Natural killer cell (primary cell): Measurements from ENCODE around the gene FGG. TPM values are rescaled to one million over a fixed set of nuclear protein-coding genes. Genes with fewer than 3 reads are reported as not detected.

Experiments
- ATAC-seq, 3 donors: fragments of 150-1000 bp in 2 of 3; fragments of 200-7000 bp in 1 of 3; cut with Tn5 transposase; 1 replicate in 1 of 3; 2 replicates in 2 of 3; pipeline ENCODE4 v1.10.0; 2021; ENCODE audit warnings: mild to moderate bottlenecking in 2 of 3, moderate library complexity in 2 of 3
- DNase-seq, 2 donors: peaks; one replicate each; pipeline versions ENCODE4 v3.0.0 to v3.0.0-alpha.2; 2013 to 2021; ENCODE audit warnings: mixed read lengths in 1 of 2
- H3K27ac ChIP-seq: one replicate; pipeline ENCODE4 v1.5.1; 2013; ENCODE audit warnings: mild to moderate bottlenecking, low read length
- H3K27me3 ChIP-seq: one replicate; pipeline ENCODE4 v1.6.1; 2013; ENCODE audit warnings: low read length; ENCODE audit not compliant: control insufficient read depth, insufficient read depth
- H3K36me3 ChIP-seq: one replicate; pipeline ENCODE4 v1.6.1; 2013; ENCODE audit warnings: low read length; ENCODE audit not compliant: control insufficient read depth, insufficient read depth
- H3K4me1 ChIP-seq: one replicate; pipeline ENCODE4 v1.6.1; 2013; ENCODE audit warnings: low read length; ENCODE audit not compliant: control insufficient read depth, insufficient read depth
- H3K4me3 ChIP-seq: one replicate; pipeline ENCODE4 v1.5.1; 2013; ENCODE audit warnings: low read length
- H3K9me3 ChIP-seq: one replicate; pipeline ENCODE4 v1.6.1; 2013; ENCODE audit warnings: low read length; ENCODE audit not compliant: control insufficient read depth, insufficient read depth
- H3K27ac Mint-ChIP-seq, 2 donors: one replicate each; pipeline ENCODE4 v1.8.0; 2022; ENCODE audit warnings: mild to moderate bottlenecking in 2 of 2, mixed read lengths in 2 of 2, moderate library complexity in 1 of 2
- H3K27me3 Mint-ChIP-seq, 2 donors: one replicate each; pipeline ENCODE4 v1.8.0; 2022; ENCODE audit warnings: low read depth in 2 of 2, mixed read lengths in 2 of 2
- H3K36me3 Mint-ChIP-seq: one replicate; pipeline ENCODE4 v1.8.0; 2022; ENCODE audit warnings: mixed read lengths
- H3K4me1 Mint-ChIP-seq, 2 donors: one replicate each; pipeline ENCODE4 v1.8.0; 2022; ENCODE audit warnings: mixed read lengths in 2 of 2
- H3K4me3 Mint-ChIP-seq: one replicate; pipeline ENCODE4 v1.8.0; 2022; ENCODE audit warnings: mild to moderate bottlenecking, moderate library complexity, mixed read lengths
- H3K9me3 Mint-ChIP-seq, 2 donors: one replicate each; pipeline ENCODE4 v1.8.0; 2022; ENCODE audit warnings: mixed read lengths in 2 of 2
- WGBS: methylation state at CpG from one replicate; pipeline ENCODE4 v1.1.7; 2013; ENCODE audit warnings: missing lambda C conversion rate; ENCODE audit not compliant: insufficient coverage; 5-methylcytosine and 5-hydroxymethylcytosine counted together
- intact Hi-C: fragments of 100-400 bp; cut with micrococcal nuclease; formaldehyde crosslinking; loops from one replicate; pipeline ENCODE4 v1.14.2; 2022
- total RNA-seq, 4 donors: library from RNA; stranded (reverse); fragments of 120-200 nt in 1 of 4; gene quantifications; one replicate each; pipeline versions ENCODE4 v1.2.3 to v1.2.4, GENCODE V29; 2013 to 2022
- TF ChIP-seq, protein P1 (sequence below): fragments of 200-600 bp; IDR thresholded peaks from one replicate; pipeline ENCODE4 v1.8.0; 2022; ENCODE audit warnings: antibody characterized with exemption

Gene FGG
- not detected for total RNA-seq
- not detected for total RNA-seq (2013)

DNA sequence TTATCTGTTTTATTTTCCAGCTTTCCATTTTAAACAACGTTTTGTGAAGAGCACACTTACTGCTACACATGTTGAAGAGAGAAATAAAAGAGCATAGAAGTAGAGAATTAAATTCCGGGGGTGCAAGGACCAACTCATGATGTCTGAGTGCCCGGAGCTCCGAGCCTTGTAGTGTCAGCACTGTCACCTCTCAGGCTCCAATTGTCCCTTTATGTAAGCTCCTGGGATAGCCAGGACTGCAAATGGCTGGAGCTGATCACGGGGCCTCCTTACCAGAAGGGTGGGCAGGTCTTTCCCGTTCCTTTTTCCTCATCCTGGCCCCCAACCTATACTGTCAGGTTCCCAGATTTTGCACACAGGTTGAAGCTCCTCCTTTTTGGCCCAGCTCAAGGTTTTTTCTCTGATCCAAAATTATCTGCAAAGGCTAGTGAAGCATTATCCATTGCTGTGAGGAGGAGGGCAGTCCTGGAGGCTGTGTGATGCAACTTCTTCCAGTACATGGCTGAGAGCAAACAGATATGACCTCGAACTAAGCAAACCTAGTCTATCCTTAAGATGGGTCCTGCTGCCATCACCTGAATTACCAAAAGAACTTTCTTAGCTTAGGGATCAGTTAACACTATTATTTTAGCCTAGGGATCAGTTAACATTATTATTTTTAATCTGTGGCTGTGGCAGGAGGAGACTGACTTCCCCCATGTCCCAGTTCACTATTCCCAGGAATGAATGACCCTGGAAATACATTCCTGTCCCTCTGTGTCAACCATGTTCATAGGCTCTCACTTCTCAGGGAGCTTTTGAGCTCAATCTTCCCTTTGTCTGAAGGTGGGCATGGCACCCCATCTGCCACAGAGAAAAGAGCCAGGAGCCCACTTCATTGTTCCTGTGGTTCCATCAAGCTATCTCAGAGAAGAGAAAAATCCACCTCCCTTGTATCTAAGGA lies at the start of gene FGG:
TSS of gene FGG (minus strand) at position 185 of the 943 bp plus-strand sequence. CDS start at position 138, 47 bp downstream.
- TF ChIP-seq, protein P1, sequence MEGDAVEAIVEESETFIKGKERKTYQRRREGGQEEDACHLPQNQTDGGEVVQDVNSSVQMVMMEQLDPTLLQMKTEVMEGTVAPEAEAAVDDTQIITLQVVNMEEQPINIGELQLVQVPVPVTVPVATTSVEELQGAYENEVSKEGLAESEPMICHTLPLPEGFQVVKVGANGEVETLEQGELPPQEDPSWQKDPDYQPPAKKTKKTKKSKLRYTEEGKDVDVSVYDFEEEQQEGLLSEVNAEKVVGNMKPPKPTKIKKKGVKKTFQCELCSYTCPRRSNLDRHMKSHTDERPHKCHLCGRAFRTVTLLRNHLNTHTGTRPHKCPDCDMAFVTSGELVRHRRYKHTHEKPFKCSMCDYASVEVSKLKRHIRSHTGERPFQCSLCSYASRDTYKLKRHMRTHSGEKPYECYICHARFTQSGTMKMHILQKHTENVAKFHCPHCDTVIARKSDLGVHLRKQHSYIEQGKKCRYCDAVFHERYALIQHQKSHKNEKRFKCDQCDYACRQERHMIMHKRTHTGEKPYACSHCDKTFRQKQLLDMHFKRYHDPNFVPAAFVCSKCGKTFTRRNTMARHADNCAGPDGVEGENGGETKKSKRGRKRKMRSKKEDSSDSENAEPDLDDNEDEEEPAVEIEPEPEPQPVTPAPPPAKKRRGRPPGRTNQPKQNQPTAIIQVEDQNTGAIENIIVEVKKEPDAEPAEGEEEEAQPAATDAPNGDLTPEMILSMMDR: no peak
- H3K4me1 Mint-ChIP-seq: peaks cover 8 to 10% of the 10 kb centered on the region in 2 donors
- ATAC-seq (no peak), DNase-seq (no peak)
- no peaks in the 10 kb centered on the region for H3K36me3 ChIP-seq
- 81% methylated on average over 6 of the region's 7 CpGs for WGBS
- no peaks in the 10 kb centered on the region for H3K27me3 ChIP-seq
- H3K27me3 Mint-ChIP-seq: peaks cover 7 to 8% of the 10 kb centered on the region in 2 donors
- intact Hi-C loops: no loop called here
- no peaks in the 10 kb centered on the region for H3K9me3 ChIP-seq
- no peaks in the 10 kb centered on the region for H3K9me3 Mint-ChIP-seq
- no peak within 1 kb of the TSS for H3K4me3 ChIP-seq
- peaks cover 3% of the 10 kb centered on the region for H3K4me1 ChIP-seq
- no peak within 1 kb of the TSS for H3K4me3 Mint-ChIP-seq
- no peak within 1 kb of the TSS for H3K27ac ChIP-seq
- no peak within 1 kb of the TSS for H3K27ac Mint-ChIP-seq
- H3K36me3 Mint-ChIP-seq: no peaks in the 10 kb centered on the region

DNA sequence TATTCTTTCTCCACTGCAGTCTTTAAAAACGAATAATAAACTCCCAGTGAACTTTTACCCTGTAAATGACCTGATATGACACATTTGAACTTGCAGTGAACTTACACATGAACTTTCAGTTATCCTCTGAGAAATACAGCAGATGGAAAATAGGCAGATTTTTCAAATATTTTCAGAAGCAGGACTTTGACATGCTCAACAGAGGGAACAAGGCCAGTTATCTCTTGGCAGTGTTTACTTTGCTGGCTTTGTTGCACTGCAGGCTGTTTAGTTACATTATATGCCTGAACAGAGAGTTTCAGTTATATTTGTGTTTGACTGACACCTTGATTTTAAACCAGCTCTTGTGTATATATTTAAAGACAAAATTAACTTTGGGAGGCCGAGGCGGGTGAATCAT lies 47.6 kb upstream of the FGG start:
- Mint-ChIP-seq H3K4me1 (no peaks in the 10 kb centered on the region), H3K36me3 (no peaks in the 10 kb centered on the region), H3K4me3 (no peak overlapping the region), H3K27me3 (peaks cover 0 to 3% of the 10 kb centered on the region in 2 donors), H3K27ac (no peak overlapping the region), H3K9me3 (peaks cover 3 to 4% of the 10 kb centered on the region in 2 donors)
- intact Hi-C loops: no loop called here
- H3K27ac ChIP-seq: no peak overlapping the region
- WGBS: 83% methylated on average over 1 of the region's 3 CpGs
- no peaks in the 10 kb centered on the region for H3K9me3 ChIP-seq
- no peaks in the 10 kb centered on the region for H3K36me3 ChIP-seq
- TF ChIP-seq, protein P1: no peak
- ATAC-seq: no peak
- DNase-seq: no peak
- H3K4me3 ChIP-seq: no peak overlapping the region
- H3K4me1 ChIP-seq: no peaks in the 10 kb centered on the region
- H3K27me3 ChIP-seq: no peaks in the 10 kb centered on the region

DNA sequence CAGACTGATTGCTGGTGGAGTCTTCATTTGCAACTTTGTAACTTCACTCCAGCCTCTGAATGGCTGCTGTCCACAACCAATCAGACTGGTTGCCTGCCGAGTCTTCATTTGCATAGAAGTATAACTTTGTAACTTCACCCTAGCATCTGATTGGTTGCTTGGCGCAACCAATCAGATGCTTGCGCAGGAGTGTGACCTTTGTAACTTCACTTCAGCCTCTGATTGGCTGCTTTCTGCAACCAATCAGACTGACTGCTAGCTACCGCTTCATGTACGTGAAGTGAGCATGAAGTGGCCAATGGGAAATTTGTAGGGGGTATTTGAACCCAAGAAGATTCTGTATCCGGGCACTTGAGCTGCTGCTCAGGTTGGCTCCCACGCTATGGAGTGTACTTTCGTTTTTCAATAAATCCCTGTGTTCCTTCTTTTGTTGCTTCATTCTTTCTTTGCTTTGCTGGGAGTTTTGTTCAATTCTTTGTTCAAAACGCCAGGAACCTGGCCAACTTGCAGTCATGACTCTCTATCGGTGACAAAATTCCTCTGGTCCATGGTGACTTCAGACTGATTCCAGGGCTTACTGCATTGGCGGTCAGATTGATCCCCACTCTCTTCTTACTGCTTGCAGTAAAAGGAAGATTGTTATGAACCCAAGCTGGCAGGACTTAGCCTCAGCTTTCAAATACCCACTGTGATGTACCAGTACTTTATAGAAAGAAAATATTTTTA lies 46.4 kb upstream of the FGG start:
- TF ChIP-seq, protein P1: no peak
- Histone ChIP-seq H3K9me3 (no peaks in the 10 kb centered on the region), H3K27me3 (no peaks in the 10 kb centered on the region), H3K4me3 (no peak overlapping the region), H3K36me3 (no peaks in the 10 kb centered on the region), H3K4me1 (no peaks in the 10 kb centered on the region), H3K27ac (no peak overlapping the region)
- no peak overlapping the region for H3K27ac Mint-ChIP-seq
- no peak overlapping the region for H3K4me3 Mint-ChIP-seq
- H3K4me1 Mint-ChIP-seq: no peaks in the 10 kb centered on the region
- no peak for DNase-seq
- intact Hi-C loops: no loop called here
- peaks cover 3 to 4% of the 10 kb centered on the region in 2 donors for H3K9me3 Mint-ChIP-seq
- H3K27me3 Mint-ChIP-seq: peaks cover 0 to 3% of the 10 kb centered on the region in 2 donors
- 91% methylated on average over 11 of the region's 11 CpGs for WGBS
- no peak for ATAC-seq
- no peaks in the 10 kb centered on the region for H3K36me3 Mint-ChIP-seq
